ENCODE data around the gene NREP.

DNA sequence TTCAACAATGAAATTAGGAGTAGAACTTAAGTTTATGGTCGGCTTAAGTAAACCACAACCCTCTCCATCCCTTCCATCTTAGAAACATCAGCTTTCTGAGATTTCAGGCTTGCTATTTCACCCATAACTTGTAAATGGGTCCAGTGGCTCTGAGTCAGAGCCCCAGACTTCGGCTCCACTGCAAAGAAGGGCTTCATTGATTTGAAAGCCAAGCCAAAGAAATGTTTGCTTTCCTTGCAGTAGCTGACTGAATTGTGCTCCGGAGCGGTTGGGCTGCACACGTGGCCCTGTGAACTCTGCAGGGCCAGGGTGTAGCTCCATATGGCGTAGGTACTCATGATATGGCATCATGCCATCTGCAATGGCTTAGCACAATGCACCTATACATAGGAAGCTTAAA, 57.0 kb downstream of the NREP start:
- TF ChIP-seq GATA3 (IDR thresholded peaks at IDR 0.05; ENCODE audit: low read depth, low read length) (no peak), GATA2 (IDR thresholded peaks at IDR 0.05; ENCODE audit: low read depth, low read length) (no peak)
